HG03575 (cell line): ENCODE measurements around the gene ST3GAL3.

ENCODE experiments used
- ATAC-seq: cut with Tn5 transposase; IDR thresholded peaks from one replicate; pipeline ENCODE4 v1.9.1; 2021; ENCODE audit not compliant: unreplicated experiment, insufficient number of reproducible peaks, low FRiP score; ENCODE audit errors: extremely low read depth

The ST3GAL3 gene

DNA sequence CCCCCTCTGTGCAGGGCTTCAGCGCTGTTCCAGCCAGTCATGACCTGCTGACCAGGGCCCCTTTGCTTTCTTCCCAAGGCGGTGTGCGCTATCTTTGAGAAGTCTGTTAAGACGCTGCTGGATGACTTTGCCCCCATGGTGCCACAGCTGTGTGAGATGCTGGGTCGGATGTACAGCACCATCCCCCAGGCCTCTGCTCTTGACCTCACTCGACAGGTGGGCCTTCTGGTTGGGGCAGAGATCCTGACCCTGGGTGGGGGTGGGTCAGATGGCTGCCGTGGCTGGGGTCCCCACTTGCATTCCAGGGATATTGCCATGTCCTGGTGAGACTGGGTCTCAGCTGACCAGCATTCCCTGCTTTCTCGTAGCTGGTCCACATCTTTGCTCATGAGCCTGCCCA, 253.5 kb downstream of the ST3GAL3 start:
- no peak for ATAC-seq

- no peak for ATAC-seq
Observed at GRCh38 chr1:43961692-43962091, 254.4 kb downstream of the ST3GAL3 start.

GRCh38 chr1:43962324-43962723, 255.0 kb downstream of the ST3GAL3 start:
- ATAC-seq = no peak

- no peak for ATAC-seq
Observed at GRCh38 chr1:43963006-43963405, 255.7 kb downstream of the ST3GAL3 start.

- no peak for ATAC-seq
Observed at GRCh38 chr1:43963890-43964289, 256.6 kb downstream of the ST3GAL3 start.

DNA sequence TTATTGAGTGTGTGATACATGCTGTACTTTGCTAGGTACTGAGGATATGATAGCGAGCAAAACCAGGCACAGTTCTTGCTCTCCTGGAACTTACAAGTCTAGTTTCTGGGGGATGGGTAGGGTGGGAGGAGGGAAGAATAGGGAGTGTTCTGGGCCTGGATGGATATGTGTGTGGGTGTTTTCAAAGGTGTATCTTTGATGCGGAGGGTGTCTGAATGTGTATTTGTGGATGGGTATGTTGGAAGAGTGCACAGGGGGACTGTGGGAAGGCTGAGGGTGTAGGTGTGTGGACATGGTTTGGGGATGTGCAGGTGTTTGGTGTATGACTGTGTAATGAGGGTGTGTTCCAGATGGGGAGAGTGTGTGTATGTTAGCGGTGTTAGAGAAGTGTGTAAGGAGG, 258.0 kb downstream of the ST3GAL3 start:
- ATAC-seq = no peak

GRCh38 chr1:43968348-43968948, 261.1 kb downstream of the ST3GAL3 start:
- no peak for ATAC-seq

DNA sequence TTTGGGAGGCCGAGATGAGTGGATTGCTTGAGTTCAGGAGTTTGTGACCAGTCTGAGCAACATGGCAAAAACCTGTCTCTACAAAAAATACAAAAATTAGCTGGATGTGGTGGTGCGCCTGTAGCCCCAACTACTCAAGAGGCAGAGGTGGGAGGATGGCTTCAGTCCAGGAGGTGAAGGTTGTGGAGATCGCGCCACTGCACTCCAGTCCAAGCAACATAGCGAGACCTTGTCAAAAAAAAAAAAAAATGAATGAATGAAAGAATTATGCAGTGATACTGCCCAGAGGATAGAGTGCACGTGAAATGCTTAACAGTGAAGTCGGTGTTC, 262.0 kb downstream of the ST3GAL3 start:
- no peak for ATAC-seq

DNA sequence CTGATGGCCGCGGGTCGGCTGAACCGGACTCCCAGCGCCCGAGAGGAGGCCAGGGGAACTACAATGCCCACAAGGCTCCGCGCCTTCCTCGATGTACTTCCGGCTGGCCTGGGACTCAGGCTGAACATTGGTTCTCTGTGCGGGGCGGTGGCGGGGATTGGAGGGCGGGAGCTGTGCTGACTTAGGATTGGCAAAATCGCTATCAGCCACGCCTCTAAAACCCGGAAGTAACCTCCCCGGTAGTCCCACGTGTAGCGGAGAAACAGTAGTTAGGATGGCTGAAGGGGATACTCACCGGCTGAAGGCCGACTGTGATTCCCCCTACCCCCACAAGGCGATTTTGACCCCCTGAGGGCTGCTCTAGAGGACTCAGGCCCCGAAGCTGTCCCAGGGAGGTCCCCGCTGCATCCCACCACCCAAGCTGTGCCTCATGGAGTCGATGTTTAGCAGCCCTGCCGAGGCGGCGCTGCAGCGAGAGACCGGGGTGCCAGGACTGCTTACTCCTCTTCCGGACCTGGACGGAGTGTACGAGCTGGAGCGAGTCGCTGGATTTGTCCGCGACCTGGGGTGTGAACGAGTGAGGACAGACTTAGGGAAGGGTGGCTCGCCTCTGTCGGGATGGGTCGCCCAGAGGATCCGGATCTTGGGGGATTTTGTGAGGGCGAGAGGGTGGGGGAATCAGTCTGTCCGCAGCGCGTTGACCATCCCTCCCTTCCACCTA, 262.6 kb downstream of the ST3GAL3 start, which contains the start of gene DPH2:
DPH2 (plus strand) TSS at position 265 of the 721 bp plus-strand sequence; CDS start at position 431, 166 bp downstream.
- ATAC-seq = no peak

GRCh38 chr1:43970502-43970901, 263.2 kb downstream of the ST3GAL3 start:
- no peak for ATAC-seq

GRCh38 chr1:43970911-43971310, 263.6 kb downstream of the ST3GAL3 start:
- no peak for ATAC-seq

- ATAC-seq = no peak
Observed at GRCh38 chr1:43971336-43971980, 264.1 kb downstream of the ST3GAL3 start.

- ATAC-seq = no peak
Observed at GRCh38 chr1:43973981-43974442, 266.7 kb downstream of the ST3GAL3 start.

DNA sequence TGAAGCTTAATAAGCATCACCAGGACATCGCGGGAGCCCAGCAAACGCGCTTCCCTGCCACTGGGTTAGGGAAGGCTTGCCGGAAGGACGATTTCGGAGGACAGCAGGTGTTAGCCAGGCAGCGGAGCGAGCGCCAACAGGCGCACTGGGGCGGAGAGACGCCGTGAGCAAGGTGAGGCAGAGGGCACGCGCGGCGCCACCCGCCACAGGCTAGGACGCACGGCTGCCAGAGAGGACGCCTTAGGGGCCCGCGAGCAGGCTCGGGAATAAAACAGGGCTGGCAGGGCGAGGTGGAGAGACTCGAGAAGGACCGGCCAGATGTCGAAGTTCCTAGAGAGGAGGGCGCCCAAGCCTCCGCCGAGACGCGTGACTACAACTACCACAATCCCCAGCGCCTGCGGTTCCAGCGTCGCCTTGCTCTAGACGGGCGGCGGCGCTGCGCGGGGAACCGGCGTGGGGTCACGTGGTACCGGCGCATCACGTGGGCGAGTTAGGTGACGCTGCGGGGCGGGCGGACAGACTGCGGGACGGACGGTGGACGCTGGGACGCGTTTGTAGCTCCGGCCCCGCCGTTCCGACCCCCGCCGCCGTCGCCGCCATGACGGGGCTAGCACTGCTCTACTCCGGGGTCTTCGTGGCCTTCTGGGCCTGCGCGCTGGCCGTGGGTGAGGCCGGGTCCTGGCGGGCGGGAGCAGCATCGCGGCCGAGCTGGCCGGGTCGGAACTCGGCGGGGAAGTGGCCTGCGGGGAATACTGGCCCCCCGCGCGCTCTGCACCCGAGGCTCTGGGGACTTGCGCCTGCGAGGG, 267.3 kb downstream of the ST3GAL3 start, which contains the start of gene ATP6V0B:
ATP6V0B (plus strand) TSS at position 518 of the 806 bp plus-strand sequence; CDS start at position 599, 81 bp downstream.
- ATAC-seq = peak; percentile 67

DNA sequence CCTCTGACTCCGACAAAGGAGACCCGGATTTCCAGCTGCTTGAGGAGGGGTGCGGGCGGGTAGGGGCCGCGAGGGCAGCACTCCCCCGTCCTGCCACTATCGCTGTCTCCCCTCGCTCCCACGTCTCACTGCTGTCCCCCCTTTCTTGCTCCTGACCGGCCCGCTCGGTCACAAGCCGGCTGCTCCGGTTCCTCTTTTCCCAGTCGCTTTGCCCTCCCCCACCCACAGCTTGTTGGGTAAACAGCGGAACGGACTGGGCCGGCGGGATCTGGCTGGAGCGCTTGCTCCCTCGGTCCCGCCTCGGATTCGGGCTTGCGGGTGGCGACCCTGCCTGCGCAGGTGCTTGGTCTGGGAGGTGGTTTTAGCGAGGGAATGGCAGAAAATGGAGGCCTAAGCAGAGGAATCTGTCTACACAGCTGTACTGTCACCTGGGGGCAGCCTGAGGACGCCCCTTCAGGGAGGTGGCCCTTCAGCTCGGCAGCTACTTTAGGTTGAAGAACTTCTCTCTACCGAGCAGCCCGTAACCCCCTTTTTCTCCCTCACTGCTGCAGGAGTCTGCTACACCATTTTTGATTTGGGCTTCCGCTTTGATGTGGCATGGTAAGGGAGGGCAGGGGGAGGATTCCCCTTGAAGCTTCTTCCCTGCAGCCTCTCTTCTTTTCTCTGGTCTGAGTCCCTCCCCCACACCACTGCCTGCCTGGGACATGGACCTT, 268.1 kb downstream of the ST3GAL3 start:
- ATAC-seq = no peak

DNA sequence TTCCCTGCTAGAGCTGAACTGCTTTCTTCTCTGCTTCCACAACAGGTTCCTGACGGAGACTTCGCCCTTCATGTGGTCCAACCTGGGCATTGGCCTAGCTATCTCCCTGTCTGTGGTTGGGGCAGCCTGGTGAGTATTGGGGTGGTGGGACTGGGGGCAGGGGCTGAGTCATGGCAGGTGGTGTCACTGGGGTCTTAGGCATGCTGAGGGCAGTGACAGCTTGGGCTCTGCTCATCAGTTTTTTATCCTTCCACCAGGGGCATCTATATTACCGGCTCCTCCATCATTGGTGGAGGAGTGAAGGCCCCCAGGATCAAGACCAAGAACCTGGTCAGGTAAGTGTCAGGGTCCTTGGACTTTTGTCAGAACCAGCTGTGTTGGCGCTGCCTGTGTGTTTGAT, 268.7 kb downstream of the ST3GAL3 start:
- no peak for ATAC-seq

DNA sequence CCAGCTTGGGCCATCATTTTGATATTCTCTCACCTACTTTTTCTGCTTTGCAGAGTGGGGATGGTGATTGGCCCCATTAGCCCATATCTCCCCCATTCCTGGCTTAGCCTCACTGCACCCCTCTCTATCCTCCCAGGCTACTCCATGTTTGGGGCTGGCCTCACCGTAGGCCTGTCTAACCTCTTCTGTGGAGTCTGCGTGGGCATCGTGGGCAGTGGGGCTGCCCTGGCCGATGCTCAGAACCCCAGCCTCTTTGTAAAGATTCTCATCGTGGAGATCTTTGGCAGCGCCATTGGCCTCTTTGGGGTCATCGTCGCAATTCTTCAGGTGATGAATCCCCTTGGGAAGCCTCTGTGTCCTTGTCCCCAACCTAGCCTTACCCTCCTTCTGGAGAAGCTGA, 269.6 kb downstream of the ST3GAL3 start:
- no peak for ATAC-seq

GRCh38 chr1:43977376-43978263, 270.3 kb downstream of the ST3GAL3 start:
- no peak for ATAC-seq
